Renal cortical epithelial cell (primary cell): Measurements from ENCODE around the gene TIA1. TPM values are rescaled to one million over a fixed set of nuclear protein-coding genes. Genes with fewer than 3 reads are reported as not detected.
"Not testable (repeated sequence)": the region's sequence is repeated elsewhere in the genome, so short reads cannot be mapped to it uniquely, and the experiment has no call there.

Experiments used
- DNase-seq: peaks from one replicate; pipeline ENCODE4 v3.0.0-alpha.2; 2011; ENCODE audit warnings: low read depth
- total RNA-seq: library from RNA; depleted of rRNA; stranded (reverse); fragments of >200 nt; gene quantifications from 2 replicates; pipeline ENCODE4 v1.2.3, GENCODE V29; 2014

Gene TIA1
- total RNA-seq = 35.8 and 154 TPM in 2 replicates

- peak; percentile 94 for DNase-seq
These were observed at the start of gene TIA1 for GRCh38 chr2:70248181-70248847. Gene TIA1, minus strand, starts transcription at chr2:70248628. Its CDS starts 198 bp downstream, at chr2:70248430.

DNA sequence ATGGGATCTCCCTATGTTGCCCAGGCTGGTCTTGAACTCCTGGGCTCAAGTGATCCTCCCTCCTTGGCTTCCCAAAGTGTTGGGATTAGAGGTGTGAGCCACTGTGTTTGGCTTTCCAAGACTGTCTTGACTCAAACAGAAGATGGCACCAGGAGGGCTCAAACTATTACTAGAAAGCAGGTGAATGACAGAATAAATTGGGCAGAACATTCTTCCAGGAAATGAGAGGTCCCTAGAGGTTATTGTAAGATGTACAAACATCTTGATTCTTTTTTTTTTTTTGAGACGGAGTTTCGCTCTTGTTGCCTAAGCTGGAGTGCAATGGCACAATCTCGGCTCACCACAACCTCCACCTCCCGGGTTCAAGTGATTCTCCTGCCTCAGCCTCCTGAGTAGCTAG, 49.4 kb upstream of the TIA1 start:
- not testable (repeated sequence) for DNase-seq

- no peak for DNase-seq
These were observed 35.2 kb upstream of the TIA1 start for GRCh38 chr2:70283500-70284191.

DNA sequence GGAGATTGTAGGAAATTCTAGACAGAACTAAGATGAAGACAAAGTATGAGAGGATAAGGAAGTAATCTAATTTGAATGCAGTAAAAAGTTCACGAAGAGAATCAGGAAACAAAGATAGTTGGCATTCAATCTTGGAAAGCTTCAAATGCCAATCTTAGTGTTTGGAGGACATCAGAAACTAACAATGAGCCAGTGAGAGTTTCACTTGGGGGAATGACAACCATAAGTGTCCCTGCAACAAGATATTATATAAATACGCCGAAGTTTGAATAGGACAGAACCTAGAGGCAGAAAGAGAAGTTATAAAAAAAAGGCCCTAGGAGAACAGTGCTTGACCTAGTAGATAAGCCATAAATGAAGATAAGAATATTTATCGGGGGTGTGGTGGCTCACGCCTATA, 34.0 kb upstream of the TIA1 start:
- no peak for DNase-seq

- no peak for DNase-seq
These were observed 31.9 kb upstream of the TIA1 start for GRCh38 chr2:70280242-70280798.

GRCh38 chr2:70270323-70270722, 21.9 kb upstream of the TIA1 start:
- DNase-seq = no peak

GRCh38 chr2:70269422-70270302, 21.2 kb upstream of the TIA1 start:
- DNase-seq = not testable (repeated sequence)

GRCh38 chr2:70266925-70267324, 18.5 kb upstream of the TIA1 start:
- DNase-seq = not testable (repeated sequence)

DNA sequence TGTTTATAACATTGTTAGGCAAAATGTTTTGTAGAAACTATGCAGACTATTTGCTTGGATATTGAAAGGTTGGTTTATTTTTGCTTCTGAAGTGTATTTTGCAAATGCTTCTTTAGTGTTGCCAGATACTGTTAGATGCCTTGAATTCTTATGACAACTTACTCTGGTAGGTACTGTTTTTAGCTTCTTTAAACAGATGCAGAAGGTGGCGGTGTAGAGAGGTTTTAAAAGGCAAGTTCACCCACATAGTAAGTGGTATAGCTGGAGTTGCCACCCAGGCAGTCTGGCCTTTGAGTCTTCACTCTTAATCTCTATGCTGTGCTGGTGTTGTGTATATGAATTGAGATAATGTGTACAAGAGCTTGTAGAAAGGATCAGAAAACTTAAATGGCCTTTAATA, 13.1 kb upstream of the TIA1 start:
- no peak for DNase-seq

DNA sequence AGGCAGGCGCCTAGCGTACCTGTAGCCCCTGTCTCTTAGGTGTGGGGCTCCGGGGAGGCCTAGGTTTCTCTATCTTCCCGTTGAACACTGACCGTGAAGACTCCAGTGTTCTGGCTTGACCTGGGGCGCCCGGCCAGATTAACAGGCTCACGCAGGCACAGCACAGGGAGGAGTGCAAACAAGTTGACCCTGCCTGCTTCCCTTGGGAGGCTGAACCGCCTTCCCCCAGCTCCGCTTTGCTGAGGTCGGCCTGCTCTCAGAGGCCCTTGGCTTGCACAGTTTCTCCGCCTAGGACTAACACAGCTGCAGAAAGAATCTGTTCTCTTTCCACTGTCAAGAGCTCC, 10.1 kb upstream of the TIA1 start:
- DNase-seq = no peak

- DNase-seq = no peak
These were observed 7.3 kb upstream of the TIA1 start for GRCh38 chr2:70255637-70256314.

- no peak for DNase-seq
These were observed 2.0 kb upstream of the TIA1 start for GRCh38 chr2:70250434-70250833.

- peak; percentile 27 for DNase-seq
These were observed 856 bp downstream of the TIA1 start for GRCh38 chr2:70247364-70248180.

DNA sequence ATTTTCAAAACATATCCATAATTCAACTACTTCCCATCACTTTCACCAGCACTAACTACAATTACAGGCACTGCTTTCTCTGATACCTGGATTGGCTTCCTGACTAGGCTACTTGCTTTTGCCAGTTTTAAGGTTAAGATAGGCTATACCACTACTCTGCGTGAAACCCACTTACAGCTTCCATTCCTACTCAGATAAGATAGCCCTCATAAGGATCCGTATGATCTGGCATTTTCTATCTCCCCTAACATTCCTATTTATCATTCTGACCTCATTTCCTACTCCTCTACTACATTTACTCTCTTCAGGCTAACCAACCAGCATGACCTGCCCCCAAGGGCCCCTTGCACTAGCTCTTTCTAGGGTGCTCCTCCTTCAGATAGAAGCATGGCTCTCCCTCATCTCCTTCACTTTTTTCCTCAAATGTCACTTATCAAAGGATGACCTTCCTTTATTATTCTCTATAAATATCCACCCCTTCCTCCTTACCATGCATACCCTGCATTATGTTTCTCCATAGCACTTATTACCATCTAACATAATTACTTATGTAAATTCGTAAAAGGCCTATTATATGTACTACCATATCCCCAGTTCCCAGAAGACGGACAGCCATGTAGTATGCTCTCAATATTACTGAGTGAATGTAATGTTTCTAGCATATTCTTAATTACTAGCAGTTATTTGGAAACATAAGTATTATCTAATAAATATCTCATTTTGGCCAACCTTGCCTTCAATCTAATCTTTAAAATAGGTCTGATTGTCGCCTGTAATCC, 4.4 kb downstream of the TIA1 start:
- DNase-seq = no peak

DNA sequence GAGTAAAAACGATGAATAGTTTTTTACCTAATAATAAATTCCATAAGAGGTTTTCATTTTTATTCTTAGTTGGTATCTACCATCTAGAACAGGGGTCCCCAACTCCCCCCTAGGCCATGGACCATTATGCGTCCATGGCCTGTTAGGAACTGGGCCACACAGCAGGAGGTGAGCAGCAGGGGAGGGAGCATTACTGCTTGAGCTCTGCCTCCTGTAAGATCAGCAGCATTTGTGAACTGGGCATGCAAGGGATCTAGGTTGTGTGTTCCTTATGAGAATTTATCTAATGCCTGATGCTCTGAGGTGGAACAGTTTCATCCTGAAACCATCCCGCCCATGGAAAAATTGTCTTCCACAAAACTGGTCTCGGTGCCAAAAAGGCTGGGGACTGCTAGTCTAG, 5.9 kb downstream of the TIA1 start:
- DNase-seq = no peak

DNA sequence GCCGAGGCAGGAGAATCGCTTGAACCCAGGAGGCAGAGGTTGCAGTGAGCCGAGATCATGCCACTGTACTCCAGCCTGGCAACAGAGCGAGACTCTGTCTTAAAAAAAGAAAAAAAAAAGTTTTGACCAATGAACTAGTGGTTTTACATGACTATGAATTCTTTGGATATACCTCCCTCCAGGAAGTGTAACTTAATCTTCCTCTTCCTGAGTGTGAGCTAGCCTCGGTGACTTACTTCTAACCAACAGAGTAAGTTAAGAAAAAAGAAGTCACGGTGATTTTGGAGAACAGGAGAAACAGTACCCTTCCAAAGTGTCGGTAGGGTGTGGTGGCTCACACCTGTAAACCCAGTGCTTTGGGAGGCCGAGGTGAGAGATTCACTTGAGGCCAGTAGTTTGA, 7.1 kb downstream of the TIA1 start:
- DNase-seq = no peak

- DNase-seq = no peak
These were observed 7.8 kb downstream of the TIA1 start for GRCh38 chr2:70240599-70240998.

- DNase-seq = peak; percentile 46
These were observed 14.5 kb downstream of the TIA1 start for GRCh38 chr2:70233926-70234325.

DNA sequence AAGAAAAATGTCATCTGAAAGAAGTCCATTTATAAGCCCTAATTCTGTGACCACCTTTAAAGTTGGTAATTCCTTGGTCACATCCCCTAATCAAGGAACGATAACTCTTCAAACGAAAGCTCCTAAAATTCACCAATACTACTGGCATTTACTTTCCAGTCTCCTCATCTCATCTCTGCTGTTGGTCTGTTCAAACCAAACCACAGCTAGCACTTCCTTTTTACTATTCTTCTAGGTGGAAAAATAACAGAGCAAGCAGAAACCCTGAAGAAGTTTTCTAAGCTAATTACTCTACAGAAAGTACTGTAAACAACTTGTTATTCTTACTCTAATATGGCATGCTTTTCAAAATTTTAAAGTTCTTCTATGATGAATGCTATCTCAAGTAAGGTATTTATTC, 21.6 kb downstream of the TIA1 start:
- DNase-seq = no peak

DNA sequence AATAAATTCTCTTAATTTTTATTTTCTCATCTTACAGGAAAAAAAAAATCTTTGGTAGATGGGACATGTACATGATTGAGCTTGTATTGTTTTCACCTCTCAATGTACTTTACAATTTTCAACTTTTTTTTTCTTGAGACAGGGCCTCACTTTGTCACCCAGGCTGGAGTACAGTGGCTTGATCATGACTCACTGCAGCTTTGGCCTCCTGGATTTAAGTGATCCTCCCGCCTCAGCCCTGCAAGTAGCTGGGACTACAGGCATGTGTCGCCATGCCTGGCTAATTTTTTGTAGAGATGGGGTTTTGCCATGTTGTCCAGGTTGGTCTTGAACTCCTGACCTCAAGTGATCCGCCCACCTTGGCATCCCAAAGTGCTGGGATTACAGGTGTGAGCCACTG, 25.1 kb downstream of the TIA1 start:
- DNase-seq = peak; percentile 21
